GM11168 (cell line): ENCODE data around the gene SEC61A1.

Source experiments
- in situ Hi-C: fragments of 300-500 bp; cut with MboI; formaldehyde crosslinking; loops from one replicate; pipeline ENCODE4 v1.12.0; 2022; ENCODE audit warnings: low sequenced_read_pairs; ENCODE audit not compliant: unreplicated experiment

The SEC61A1 gene

DNA sequence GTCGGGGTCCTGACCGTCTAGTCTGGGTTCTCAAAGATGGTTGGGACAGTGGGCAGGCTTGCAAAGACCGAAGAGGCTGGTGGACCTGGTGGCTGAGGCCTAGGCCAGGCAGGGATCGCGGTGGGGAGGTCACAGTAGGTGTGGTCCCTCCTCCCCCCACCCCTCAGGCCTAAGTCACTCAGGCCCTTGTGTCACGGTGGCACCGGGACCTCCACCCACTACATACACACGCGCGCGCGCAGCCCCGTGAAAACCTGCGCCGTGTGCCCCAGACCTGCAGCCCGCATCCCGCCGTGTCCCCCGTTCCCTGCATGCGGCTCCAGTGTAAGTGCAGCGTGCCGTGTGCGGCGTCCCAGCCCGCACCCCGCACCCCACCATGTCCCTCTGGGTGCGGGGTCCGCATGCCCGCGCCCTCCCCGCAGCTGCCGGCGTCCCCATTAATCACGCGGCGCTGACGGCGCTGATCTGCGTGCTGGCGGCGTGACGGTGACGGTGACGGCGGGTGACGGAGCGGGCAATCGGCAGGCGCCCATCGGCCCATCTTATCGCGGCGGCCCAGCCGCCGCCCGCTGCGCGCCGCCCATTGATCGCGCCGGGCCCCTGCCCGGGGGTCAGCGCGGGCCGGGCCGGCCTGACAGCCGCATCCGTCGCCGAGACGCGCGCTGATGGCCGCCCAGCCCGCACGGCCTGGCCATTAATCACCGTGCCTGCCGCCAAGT, 24.4 kb downstream of the SEC61A1 start:
- in situ Hi-C loops, result no loop called here

DNA sequence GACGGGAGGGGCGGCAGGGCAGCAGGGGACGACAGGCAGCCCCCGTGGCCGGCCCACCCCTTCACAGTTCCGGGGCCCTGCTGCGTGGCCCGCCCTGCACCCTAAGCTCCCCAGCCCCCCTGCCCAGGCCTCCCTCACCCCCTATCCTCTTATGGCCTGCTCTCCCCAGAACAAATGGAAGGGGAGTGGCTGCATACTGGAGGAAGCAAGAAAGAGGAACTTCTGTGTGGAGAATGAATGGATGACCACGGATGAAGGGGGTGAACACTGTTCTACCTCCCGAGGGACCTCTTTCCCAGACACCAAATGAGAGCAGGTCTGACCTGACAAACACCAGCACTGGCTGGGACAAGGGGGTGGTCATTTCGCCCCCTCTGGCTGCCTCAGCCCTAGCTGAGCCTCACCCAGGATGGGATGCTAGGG, 25.0 kb downstream of the SEC61A1 start:
- in situ Hi-C loops, result no loop called here

DNA sequence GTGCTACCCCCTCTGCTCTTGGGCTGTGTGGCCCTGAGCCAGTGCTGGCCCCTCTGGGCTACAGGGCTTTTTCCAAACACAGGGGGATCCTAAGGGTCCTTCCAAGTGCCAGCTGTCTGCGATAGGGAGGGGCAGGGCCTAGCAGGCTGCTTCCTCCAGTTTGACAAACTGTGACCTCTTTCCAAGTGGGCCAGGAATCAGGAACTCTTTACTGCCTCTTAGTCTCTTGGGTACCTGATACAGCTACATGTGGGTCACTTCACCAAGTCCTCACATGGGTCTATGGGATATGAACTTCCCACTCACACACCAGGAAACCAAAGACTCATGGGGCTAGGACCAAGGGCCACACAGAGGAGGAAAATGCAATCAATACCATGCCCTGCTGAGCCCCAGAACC, 25.4 kb downstream of the SEC61A1 start:
- in situ Hi-C loops, result no loop called here

DNA sequence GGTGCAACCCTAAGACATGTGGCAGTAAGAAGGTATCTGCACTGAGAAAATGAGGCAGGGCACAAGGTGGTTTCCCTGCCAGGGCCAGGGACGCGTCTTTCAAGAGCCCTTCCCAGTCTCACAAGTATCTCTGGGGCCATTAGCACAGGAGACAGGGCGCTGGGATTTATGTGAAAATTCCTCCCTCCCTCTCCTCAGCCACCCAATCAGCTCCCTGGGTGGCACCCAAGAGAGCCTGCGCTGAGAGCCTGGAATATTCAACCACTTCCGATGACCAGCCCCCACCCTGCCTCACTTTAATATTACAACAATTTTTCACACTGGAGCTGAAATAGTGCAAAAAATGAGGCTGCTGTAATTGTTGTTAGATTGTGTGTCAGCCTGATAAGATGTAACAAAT, 26.1 kb downstream of the SEC61A1 start:
- in situ Hi-C loops, result no loop called here

DNA sequence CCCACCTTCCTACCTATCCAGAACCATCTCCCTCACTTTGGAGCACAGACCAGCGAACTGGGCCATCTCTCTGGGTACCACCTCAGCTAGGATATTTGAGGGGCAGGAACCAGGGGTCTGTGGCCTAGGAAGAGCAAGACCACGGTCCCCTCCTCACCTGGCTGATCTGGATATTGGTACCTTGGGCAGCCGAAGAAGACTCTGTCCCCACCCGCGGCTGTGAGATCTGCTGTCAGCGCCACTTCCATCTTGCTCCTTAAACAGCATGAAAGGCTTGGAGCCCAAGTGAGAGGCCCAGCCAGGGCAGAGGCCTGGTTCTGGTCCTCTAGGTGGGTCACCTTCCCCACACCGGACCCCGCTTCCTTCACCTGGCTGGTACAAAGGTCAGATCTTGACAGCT, 26.6 kb downstream of the SEC61A1 start:
- in situ Hi-C loops, result no loop called here

DNA sequence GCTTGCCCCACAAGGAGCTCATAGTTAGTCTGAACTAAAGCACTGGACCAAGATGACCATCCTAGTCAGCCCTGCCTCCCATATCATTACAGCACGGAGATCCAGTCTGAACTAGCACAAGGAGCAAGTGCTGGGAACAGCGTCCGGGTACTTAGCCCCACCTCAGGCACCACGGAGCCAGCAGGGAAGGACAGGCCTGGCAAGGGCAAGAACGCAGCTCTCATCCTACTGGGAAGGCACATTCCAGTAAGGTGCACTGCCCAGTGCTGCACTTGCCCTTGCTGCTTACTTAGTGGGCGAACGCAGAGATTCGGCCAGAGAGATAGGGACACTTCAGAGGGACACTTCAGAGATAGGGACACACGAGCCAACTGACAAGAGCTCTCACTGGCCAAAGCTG, 27.6 kb downstream of the SEC61A1 start:
- in situ Hi-C loops, result no loop called here

DNA sequence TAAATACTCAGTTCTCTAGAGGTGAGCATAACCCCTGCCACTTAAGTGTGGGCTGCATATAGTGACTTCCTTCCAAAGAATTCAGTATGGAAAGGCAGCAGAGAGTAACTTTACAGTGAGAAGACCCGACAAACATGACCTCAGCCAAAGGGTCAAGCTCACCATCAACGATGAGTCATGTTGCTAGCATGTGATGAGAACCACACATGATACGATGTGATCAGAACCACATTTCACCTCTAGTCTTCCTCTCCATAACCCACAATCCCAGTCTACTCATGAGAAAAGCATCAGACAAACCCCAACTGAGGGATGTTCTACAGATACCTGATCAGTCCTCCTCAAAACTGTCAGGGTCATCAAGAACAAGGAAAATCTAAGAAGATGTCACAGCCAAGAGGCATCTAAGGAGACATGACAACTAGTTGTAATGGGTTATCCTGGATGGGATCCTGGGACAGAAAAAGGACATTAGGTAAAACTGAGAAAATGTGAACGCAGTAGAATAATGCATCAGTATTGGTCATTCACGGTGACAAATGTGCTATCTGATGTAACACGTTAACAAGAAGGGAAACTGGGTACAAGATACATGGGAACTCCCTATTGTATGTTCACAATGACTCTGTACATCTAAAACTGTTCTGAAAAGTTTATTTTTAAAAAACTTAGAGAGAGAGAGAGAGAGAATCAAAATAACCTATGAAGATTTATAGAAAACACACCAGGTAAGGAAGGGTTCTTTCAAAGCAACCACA, 28.3 kb downstream of the SEC61A1 start:
- in situ Hi-C loops, result no loop called here

DNA sequence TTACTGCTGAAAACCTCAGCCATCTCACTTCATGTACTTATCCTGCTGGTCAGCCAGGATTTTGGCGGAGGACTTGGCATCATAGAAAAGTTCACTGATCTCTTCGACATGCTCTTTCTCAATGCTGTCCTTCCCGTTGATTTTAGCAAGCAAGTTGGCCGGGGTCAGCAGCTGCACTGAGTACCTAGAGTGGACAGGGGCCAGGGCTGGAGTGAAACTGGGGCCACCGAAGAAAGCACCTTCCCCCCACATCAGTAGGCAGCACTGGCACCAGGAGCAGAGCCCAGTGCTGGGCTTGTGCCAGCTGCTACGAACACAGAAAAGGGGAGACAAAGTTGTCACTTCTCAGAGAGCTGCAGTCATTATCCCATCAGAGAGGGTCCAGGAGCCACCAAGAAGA, 29.0 kb downstream of the SEC61A1 start:
- in situ Hi-C loops, result no loop called here

DNA sequence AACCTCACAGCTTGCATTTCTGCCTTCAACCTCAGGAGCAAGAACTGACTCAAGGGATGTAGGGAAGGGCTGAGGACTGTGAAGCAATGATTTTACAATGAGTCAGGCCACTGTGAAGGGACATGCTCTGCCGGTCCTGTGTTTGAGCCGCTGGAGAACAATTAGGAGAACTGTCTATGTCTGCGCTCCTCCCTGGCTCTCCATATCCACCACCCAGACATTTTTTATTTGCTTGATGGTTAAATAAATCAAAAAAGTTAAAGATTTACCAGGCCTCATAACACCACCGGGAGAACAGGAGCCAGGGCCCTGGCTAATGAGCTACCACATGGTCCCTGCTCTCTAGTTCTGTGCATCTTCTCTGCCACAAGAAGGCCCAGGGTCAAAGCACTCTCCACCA, 29.6 kb downstream of the SEC61A1 start:
- in situ Hi-C loops, result no loop called here

DNA sequence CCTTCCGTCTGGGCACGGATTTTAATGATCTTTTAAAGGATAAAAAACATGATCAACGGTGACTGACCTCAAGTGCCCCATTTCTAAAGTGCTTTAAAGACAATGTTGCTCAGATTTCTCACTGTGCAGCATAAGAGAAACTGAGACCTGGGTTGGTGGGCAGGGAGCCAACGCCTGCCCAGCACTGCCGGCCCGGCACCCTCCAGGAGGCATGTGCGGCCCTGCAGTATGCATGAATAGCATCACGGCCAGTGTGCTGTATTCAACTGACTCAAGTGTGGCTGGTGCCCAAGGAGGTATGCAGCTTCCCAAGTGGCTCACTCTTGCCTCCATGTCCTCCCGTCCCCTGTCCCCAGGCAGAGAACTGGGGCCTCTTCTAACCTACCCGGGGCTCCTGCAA, 30.3 kb downstream of the SEC61A1 start:
- in situ Hi-C loops, result no loop called here

DNA sequence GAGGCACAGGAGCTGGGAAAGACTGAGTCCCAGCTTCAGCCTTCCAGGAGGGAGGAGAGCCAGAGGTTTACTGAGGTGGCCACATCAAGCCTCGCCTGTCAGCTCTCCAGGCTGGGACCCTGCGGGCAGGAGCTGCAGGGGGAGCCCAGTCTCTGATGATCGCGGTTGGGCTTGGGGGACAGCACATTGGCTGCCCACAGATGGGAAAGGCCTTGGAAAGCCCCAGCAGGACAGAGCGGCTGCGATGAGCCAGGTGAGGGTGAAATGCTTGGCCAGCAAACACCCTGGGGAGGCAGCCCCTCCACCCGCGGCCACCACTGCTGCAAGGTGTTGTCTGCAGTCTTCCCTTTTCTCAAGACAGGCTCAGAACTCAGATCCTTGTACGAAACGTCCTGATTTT, 31.2 kb downstream of the SEC61A1 start:
- in situ Hi-C loops, result no loop called here

DNA sequence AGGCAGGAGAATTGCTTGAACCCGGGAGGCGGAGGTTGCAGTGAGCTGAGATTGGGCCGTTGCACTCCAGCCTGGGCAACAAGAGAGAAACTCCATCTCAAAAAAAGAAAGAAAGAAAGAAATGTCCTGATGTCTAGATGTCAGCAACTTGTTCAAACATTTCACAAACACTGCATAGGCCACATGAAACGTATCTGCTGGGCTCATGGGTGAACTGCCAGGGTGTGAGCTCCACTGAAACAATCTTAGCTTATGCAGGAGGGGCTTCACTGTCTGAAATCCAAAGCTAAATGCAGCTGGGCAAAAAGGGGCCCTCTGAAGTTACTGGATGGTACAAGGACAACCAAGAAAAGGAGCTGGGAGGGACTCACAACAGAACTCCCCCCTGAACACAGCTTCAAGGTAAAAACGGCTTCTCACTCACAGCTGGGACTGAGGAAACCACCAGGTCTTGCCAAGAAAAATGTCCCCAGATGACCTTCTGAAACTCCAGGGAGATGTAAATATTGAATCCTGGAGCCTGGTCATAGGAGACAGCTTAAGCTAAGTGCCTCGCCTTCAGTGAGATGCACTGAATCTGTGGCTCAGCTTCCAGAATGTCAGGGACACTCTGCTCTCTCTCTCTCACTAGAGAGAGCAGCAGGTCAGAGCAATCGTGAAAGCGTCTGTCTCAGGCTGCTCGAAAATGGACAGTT, 31.9 kb downstream of the SEC61A1 start:
- in situ Hi-C loops, result no loop called here

DNA sequence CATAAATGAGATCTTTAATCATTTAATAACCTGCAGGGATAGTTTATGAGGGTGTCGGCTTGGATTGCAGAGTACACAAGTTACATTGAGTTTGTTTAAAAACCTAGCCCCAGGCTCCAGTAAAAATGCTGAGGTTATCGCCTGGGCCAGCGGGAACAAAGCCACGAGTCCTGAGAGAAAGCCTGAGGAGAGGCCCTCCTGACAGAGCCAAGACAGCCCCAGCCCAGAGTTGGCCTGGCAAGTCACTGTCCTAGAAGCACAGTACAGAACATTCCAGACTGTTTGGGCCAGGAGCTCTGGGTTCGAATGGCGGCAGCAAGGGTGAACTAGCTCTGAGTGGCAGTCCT, 32.4 kb downstream of the SEC61A1 start:
- in situ Hi-C loops, result no loop called here

DNA sequence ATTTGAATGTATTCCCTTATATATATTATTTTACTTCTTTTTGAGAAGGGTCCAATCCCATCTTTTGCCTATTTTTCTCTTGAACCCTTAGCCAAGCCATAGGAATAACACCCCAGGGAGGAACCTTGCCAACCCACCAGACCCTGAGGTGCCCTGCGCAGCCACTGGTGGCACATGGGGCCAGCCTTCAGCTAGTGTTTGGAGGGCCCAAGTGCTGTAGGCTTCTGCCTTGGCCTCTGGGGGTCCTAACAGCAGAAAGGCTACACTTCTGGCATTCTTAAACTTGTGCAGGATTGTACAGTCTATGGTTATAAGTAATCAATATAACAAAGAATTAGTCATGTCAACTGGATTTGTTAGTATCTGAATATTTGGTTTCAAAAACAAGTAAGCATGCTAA, 36.9 kb downstream of the SEC61A1 start:
- in situ Hi-C loops, result no loop called here

DNA sequence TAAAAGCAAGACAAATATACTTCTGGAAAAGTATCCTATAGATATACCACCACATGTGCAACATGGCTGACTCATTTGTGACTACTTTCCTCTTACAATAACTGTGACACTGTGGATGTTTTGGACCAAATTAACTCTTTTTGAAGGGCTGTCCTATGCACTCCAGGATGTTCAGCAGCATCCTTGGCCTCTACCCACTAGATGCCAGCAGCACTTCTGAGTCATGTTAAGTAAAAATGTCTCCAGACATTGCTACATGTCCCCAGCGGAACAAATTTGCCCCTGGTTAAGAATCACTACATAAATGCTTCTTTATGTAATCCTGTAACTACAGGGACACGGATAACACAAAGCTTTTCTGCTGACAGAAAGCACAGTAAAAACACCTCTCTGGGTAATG, 39.3 kb downstream of the SEC61A1 start:
- in situ Hi-C loops, result no loop called here

DNA sequence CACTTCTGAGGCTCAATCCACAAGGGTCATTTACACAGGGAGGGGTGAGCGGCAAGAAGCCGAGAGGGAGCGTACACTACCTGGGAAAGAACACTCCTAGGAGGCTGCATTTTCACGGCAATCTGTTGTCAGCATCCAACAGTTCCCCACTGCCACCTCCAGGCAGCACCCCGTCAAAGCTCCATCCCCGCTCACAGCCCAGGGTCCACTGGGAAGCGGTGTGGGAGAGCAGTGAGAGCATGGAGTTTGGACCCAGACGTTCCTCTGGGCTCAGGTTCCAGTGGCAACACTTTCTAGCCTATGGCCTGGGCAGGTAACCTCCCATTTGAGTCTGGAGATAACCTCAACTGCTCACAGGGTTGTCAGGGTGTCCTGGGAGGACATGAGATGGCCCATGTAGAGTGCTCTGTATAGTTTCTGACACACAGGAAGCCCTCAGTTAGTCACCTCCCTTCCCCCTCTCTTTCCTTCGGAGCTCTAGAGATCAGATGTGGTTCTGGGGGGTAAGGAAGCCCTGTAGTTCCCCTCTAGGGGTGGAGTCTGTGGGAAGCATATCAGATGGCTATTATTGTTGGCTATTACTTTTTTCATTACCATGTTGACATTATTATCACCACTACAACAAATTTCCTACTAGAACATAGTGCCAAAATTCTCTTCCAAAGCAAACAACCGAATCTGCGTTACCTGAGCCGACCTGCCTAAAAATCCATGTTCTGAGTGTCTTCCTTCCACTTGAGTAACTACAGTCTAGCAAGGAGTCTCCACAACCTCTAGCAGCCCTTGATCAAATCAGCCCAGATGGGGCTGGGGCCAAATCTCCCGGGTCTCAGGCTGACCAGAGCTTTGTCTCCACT, 42.3 kb downstream of the SEC61A1 start:
- in situ Hi-C loops, result no loop called here

DNA sequence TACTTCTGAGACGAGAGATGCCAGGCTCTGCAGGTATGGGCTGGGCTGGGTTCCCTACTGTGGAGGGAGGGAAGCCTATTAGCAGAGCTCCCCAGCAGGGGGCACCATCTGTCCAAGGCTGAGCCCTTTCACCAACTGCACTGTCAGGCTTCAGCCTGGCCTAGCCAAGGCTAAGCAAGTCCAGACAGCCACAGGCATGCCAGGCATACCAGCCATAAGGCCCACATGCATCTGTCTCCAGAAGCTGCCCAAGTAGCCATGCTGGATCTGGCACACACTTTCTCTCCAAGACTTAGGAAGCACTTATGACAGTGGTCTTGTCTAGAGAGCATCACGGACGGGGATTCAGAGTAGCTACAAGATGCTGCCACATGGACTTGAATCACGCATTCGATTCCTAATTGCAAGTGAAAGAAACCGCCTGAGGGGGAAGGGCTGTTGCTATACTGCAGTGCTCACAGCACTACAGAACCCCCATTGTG, 43.0 kb downstream of the SEC61A1 start:
- in situ Hi-C loops, result no loop called here

DNA sequence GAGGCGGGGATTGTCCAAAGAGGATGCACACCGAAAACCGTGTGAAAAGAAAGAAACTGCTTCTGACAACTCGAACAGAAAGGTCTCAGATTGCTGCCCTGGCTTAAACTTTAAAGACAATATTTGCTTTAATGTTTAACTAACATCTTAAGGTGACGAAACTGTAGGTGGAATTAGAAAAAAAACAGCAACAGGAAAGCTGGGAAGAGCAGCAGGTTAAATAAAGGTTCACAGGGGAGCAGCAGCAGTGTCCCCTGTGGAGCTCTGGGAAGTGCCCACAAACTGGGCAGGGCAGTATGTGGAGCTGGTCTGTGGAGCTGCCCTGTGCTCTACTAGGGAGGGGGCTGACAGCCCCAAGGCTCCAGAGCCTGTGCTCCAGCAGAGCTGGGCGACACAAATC, 46.0 kb downstream of the SEC61A1 start:
- in situ Hi-C loops, result no loop called here

DNA sequence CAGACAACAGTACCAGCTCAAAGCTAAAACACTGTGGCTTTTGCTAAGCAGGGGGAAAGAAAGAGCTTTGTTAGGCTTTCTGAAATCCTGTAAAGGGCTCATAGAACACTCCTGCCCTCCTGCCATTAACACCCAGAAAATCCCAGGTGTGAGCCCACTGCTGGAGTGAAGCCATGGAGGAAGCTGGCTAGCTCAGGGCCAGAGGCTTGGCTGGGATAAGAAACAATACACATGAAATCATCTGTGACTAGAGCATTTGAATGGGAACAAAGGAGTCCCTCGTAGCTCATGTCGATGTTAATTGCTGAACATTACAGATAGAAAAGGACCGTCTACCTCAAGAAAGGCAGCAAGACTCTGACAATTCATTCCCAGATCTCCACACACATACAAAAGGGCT, 47.9 kb downstream of the SEC61A1 start:
- in situ Hi-C loops, result no loop called here

DNA sequence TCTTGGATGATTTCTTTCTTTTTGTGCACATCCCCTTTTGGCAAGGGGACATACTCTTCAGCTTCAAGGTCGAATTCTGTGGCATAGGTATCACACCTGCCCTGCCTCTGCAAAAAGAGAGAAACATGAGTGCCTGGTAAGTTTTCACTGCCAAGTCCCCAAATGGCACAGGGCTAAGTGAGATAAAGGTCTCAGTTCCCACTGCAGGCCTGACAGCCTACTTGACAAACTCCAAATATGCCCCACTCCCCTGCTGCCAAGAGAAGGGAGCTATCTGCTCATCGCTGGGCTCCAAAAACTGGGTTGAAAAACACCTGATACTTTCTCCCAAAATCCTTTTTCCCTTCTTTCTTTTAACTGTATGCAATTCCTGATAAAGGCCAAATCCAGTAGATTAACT, 48.4 kb downstream of the SEC61A1 start:
- in situ Hi-C loops, result no loop called here
